GM19463 (cell line): ENCODE data around the gene LDB2.
A peak's percentile ranks its signal among the peaks of the same experiment; 100 is the strongest.
"Not testable (repeated sequence)": the region's sequence is repeated elsewhere in the genome, so short reads cannot be mapped to it uniquely, and the experiment has no call there.

Experiments used
- ATAC-seq: cut with Tn5 transposase; IDR thresholded peaks from one replicate; pipeline ENCODE4 v1.9.1; 2021; ENCODE audit warnings: mild to moderate bottlenecking, moderate library complexity; ENCODE audit not compliant: unreplicated experiment

LDB2 gene

GRCh38 chr4:16897991-16898827 lies at the start of gene LDB2:
TSS of gene LDB2 (minus strand) at chr4:16898645.
- ATAC-seq = no peak

GRCh38 chr4:16942491-16942890 lies 44.0 kb upstream of the LDB2 start:
- ATAC-seq = no peak

GRCh38 chr4:16939178-16939577 lies 40.7 kb upstream of the LDB2 start:
- no peak for ATAC-seq

- ATAC-seq = no peak
Measured at GRCh38 chr4:16938512-16939040, 40.1 kb upstream of the LDB2 start.

GRCh38 chr4:16931339-16932305 lies 33.2 kb upstream of the LDB2 start:
- no peak for ATAC-seq

GRCh38 chr4:16926214-16926613 lies 27.8 kb upstream of the LDB2 start:
- ATAC-seq = no peak

GRCh38 chr4:16918716-16919115 lies 20.3 kb upstream of the LDB2 start:
- not testable (repeated sequence) for ATAC-seq

GRCh38 chr4:16916719-16917337 lies 18.4 kb upstream of the LDB2 start:
- peak; percentile 99 for ATAC-seq

GRCh38 chr4:16916031-16916430 lies 17.6 kb upstream of the LDB2 start:
- ATAC-seq = no peak

- no peak for ATAC-seq
Measured at GRCh38 chr4:16914208-16914607, 15.8 kb upstream of the LDB2 start.

- ATAC-seq = no peak
Measured at GRCh38 chr4:16912896-16913295, 14.5 kb upstream of the LDB2 start.

- no peak for ATAC-seq
Measured at GRCh38 chr4:16909281-16909680, 10.8 kb upstream of the LDB2 start.

- ATAC-seq = no peak
Measured at GRCh38 chr4:16908377-16909021, 10.1 kb upstream of the LDB2 start.

GRCh38 chr4:16900325-16900724 lies 1.9 kb upstream of the LDB2 start:
- no peak for ATAC-seq

- ATAC-seq = no peak
Measured at GRCh38 chr4:16896881-16897750, 1.3 kb downstream of the LDB2 start.

- ATAC-seq = no peak
Measured at GRCh38 chr4:16894406-16894805, 4.0 kb downstream of the LDB2 start.

- no peak for ATAC-seq
Measured at GRCh38 chr4:16893141-16893651, 5.2 kb downstream of the LDB2 start.

GRCh38 chr4:16890651-16891050 lies 7.8 kb downstream of the LDB2 start:
- ATAC-seq = no peak

GRCh38 chr4:16889945-16890344 lies 8.5 kb downstream of the LDB2 start:
- no peak for ATAC-seq
